ENCODE measurements around the gene PARM1.

The PARM1 gene

GRCh38 chr4:75046641-75047040 is 113.7 kb downstream of the PARM1 start:
- no peak for DNase-seq (ENCODE audit: low read depth)
- TF ChIP-seq CTCF (IDR thresholded peaks at IDR 0.05; ENCODE audit: low read length, missing control alignments), result no peak
- H3K4me3 ChIP-seq (replicated peaks; ENCODE audit: low read depth, low read length), result no peak overlapping the region

- H3K4me3 ChIP-seq (replicated peaks; ENCODE audit: low read depth, low read length), result no peak overlapping the region
- no peak for DNase-seq (ENCODE audit: low read depth)
- no peak for TF ChIP-seq CTCF (IDR thresholded peaks at IDR 0.05; ENCODE audit: low read length, missing control alignments)
These were observed 115.4 kb downstream of the PARM1 start for GRCh38 chr4:75048208-75048879.

- no peak for DNase-seq (ENCODE audit: low read depth)
- H3K4me3 ChIP-seq (replicated peaks; ENCODE audit: low read depth, low read length), result no peak overlapping the region
- no peak for TF ChIP-seq CTCF (IDR thresholded peaks at IDR 0.05; ENCODE audit: low read length, missing control alignments)
These were observed 118.5 kb downstream of the PARM1 start for GRCh38 chr4:75051431-75051830.

GRCh38 chr4:75053352-75053751 is 120.4 kb downstream of the PARM1 start:
- TF ChIP-seq CTCF (IDR thresholded peaks at IDR 0.05; ENCODE audit: low read length, missing control alignments), result no peak
- DNase-seq (ENCODE audit: low read depth), result no peak
- H3K4me3 ChIP-seq (replicated peaks; ENCODE audit: low read depth, low read length), result no peak overlapping the region

- no peak for DNase-seq (ENCODE audit: low read depth)
- H3K4me3 ChIP-seq (replicated peaks; ENCODE audit: low read depth, low read length), result no peak overlapping the region
- TF ChIP-seq CTCF (IDR thresholded peaks at IDR 0.05; ENCODE audit: low read length, missing control alignments), result no peak
These were observed 121.2 kb downstream of the PARM1 start for GRCh38 chr4:75054078-75054477.

- DNase-seq (ENCODE audit: low read depth), result no peak
- no peak for TF ChIP-seq CTCF (IDR thresholded peaks at IDR 0.05; ENCODE audit: low read length, missing control alignments)
- no peak overlapping the region for H3K4me3 ChIP-seq (replicated peaks; ENCODE audit: low read depth, low read length)
These were observed 123.4 kb downstream of the PARM1 start for GRCh38 chr4:75056277-75056676.

GRCh38 chr4:75057369-75057768 is 124.5 kb downstream of the PARM1 start:
- no peak for DNase-seq (ENCODE audit: low read depth)
- no peak overlapping the region for H3K4me3 ChIP-seq (replicated peaks; ENCODE audit: low read depth, low read length)
- TF ChIP-seq CTCF (IDR thresholded peaks at IDR 0.05; ENCODE audit: low read length, missing control alignments), result no peak

Data from fibroblast of pulmonary artery (primary cell).